HepG2 (cell line): ENCODE results near the gene STRA6. TPM values are rescaled to one million over a fixed set of nuclear protein-coding genes. Genes with fewer than 3 reads are reported as not detected.

Experiments
- ATAC-seq: fragments of 200-7000 bp; cut with Tn5 transposase; 3 replicates; pipeline ENCODE4 v1.9.1; 2020; ENCODE audit warnings: mild to moderate bottlenecking, moderate library complexity
- BruUV-seq: library from RNA; stranded (reverse); fragments of 400-500 nt; replicated peaks from 2 replicates; lab custom pipeline; 2021; lab: Mats Ljungman, UMichigan
- CTCF ChIA-PET: fragments of 300-600 bp; formaldehyde crosslinking; extraction: SDS; loops from one replicate; lab custom pipeline; 2021; ENCODE audit warnings: low total read pairs, inconsistent platforms, low intra/inter-chr PET ratio; lab: Yijun Ruan, JAX
- POLR2A ChIA-PET: fragments of 350-600 bp; sonication (Branson Sonifier 250); formaldehyde crosslinking; loops from one replicate; lab custom pipeline; 2020; ENCODE audit warnings: antibody characterized with exemption, inconsistent platforms; lab: Yijun Ruan, JAX
- DNase-seq: peaks from one replicate; pipeline ENCODE4 v3.0.0-alpha.2; 2015; ENCODE audit warnings: low spot score
- FAIRE-seq: peaks from 3 replicates; lab custom pipeline; 2011; peaks lifted over from hg19 to GRCh38; lab: Jason Lieb, UNC
- H2AFZ ChIP-seq: one replicate; pipeline ENCODE4 v1.6.1; 2011; ENCODE audit warnings: low read length, inconsistent platforms
- H3K27ac ChIP-seq: fragments of 300-600 bp; 3 replicates; pipeline ENCODE4 v1.8.0; 2011; ENCODE audit warnings: mixed run types, mild to moderate bottlenecking, mixed read lengths, low read length, inconsistent platforms; ENCODE audit not compliant: insufficient read depth; ENCODE audit errors: extremely low read length
- H3K27me3 ChIP-seq, 2 experiments: fragments of 200-600 bp in 1 of 2; 2 replicates in 1 of 2; 3 replicates in 1 of 2; pipeline versions ENCODE4 v1.6.0 to v1.8.0; 2011; ENCODE audit warnings: low read length in 2 of 2, mild to moderate bottlenecking in 2 of 2, moderate library complexity in 2 of 2, inconsistent platforms in 1 of 2; ENCODE audit not compliant: insufficient read depth in 2 of 2, control insufficient read depth in 1 of 2
- H3K36me3 ChIP-seq, 2 experiments: fragments of 200-600 bp in 1 of 2; replicated peaks in 1 of 2; 2 replicates in 1 of 2; 3 replicates in 1 of 2; pipeline versions ENCODE4 v1.5.1 to v1.8.0; 2011; ENCODE audit warnings: low read length in 2 of 2, inconsistent platforms in 1 of 2; ENCODE audit not compliant: insufficient read depth in 2 of 2, control insufficient read depth in 1 of 2
- H3K4me1 ChIP-seq: 2 replicates; pipeline ENCODE4 v1.5.1; 2012; ENCODE audit warnings: low read length, inconsistent platforms; ENCODE audit not compliant: insufficient read depth
- H3K4me2 ChIP-seq: 2 replicates; pipeline ENCODE4 v1.6.0; 2011; ENCODE audit warnings: low read depth, low read length, inconsistent platforms
- H3K4me3 ChIP-seq, 3 experiments: fragments of 200-600 bp in 1 of 3; sonication (generic), shearing (Covaris generic) in 1 of 3; replicated peaks in 1 of 3; 2 replicates each; pipeline ENCODE4 v1.5.1; 2011 to 2016; ENCODE audit warnings: low read length in 3 of 3, inconsistent platforms in 2 of 3, low read depth in 2 of 3, mild to moderate bottlenecking in 2 of 3, control low read depth in 1 of 3, mixed read lengths in 1 of 3; ENCODE audit not compliant: insufficient read depth in 1 of 3
- H3K79me2 ChIP-seq: one replicate; pipeline ENCODE4 v1.6.1; 2011; ENCODE audit warnings: low read length, inconsistent platforms; ENCODE audit not compliant: insufficient read depth
- H3K9ac ChIP-seq: 2 replicates; pipeline ENCODE4 v1.6.0; 2011; ENCODE audit warnings: mild to moderate bottlenecking, low read depth, low read length, inconsistent platforms; ENCODE audit not compliant: insufficient read depth
- H3K9me3 ChIP-seq: 2 replicates; pipeline ENCODE4 v1.5.1; 2012; ENCODE audit warnings: mild to moderate bottlenecking, low read length
- H4K20me1 ChIP-seq: 2 replicates; pipeline ENCODE4 v1.6.0; 2011; ENCODE audit warnings: inconsistent platforms, mild to moderate bottlenecking, low read length, moderate library complexity; ENCODE audit not compliant: insufficient read depth
- ARID5B ChIP-seq: IDR thresholded peaks from 2 replicates; pipeline ENCODE4 v1.4.0; 2020; ENCODE audit warnings: mild to moderate bottlenecking, missing genetic modification reagents
- SNRNP70 ChIP-seq: fragments of 200-400 bp; formaldehyde crosslinking; IDR thresholded peaks from 2 replicates; pipeline ENCODE4 v1.6.1; 2017; ENCODE audit warnings: mild to moderate bottlenecking, low read depth, low read length, moderate library complexity
- ZBTB40 ChIP-seq, 2 experiments: fragments of 450-650 bp in 1 of 2; sonication (generic) in 1 of 2; formaldehyde crosslinking in 1 of 2; IDR thresholded peaks; 2 replicates each; pipeline versions ENCODE4 v1.6.1 to v1.8.0; 2016 to 2022; ENCODE audit warnings: antibody characterized with exemption in 1 of 2, mild to moderate bottlenecking in 1 of 2, missing genetic modification reagents in 1 of 2
- ZIK1 ChIP-seq: sonication (generic); formaldehyde crosslinking; IDR thresholded peaks from 2 replicates; pipeline ENCODE4 v1.5.0; 2020; ENCODE audit warnings: mild to moderate bottlenecking, low read depth, missing genetic modification reagents, borderline replicate concordance
- ZNF160 ChIP-seq: sonication (generic); formaldehyde crosslinking; IDR thresholded peaks from 2 replicates; pipeline ENCODE4 v1.8.0; 2022; ENCODE audit warnings: mild to moderate bottlenecking, inconsistent platforms, missing genetic modification reagents
- WGBS: methylation state at CpG from one replicate; pipeline ENCODE4 v1.1.6; 2017; ENCODE audit warnings: low lambda C conversion rate; 5-methylcytosine and 5-hydroxymethylcytosine counted together
- in situ Hi-C: cut with HindIII; loops from 2 replicates; pipeline ENCODE4 v1.10.0; 2017; ENCODE audit warnings: low pct_unique_long_range_greater_than_20kb; ENCODE audit not compliant: extremely low pct_ligation_motif_present
- intact Hi-C: fragments of 100-400 bp; cut with micrococcal nuclease; formaldehyde crosslinking; loops from one replicate; pipeline ENCODE4 v1.10.0; 2022; ENCODE audit not compliant: unreplicated experiment
- polyA plus RNA-seq, 8 experiments: library from polyadenylated mRNA; depleted of rRNA in 3 of 8; stranded (reverse) in 7 of 8; unstranded in 1 of 8; fragments of >200 nt; fragmentation: Illumina TruSeq in 4 of 8; extraction: Trizol in 4 of 8; gene quantifications; 2 replicates each; pipeline versions ENCODE4 v1.2.1 to v1.2.3, GENCODE V29; 2011 to 2016; ENCODE audit warnings: low read depth in 4 of 8, missing spikeins in 1 of 8, mixed read lengths in 1 of 8; ENCODE audit not compliant: insufficient read depth in 1 of 8
- total RNA-seq, 5 experiments: library from RNA; depleted of rRNA; stranded (reverse); fragments of >200 nt; fragmentation: Illumina TruSeq; extraction: Trizol; gene quantifications; 2 replicates each; pipeline ENCODE4 v1.2.3, GENCODE V29; 2016; ENCODE audit warnings: low read depth in 1 of 5

The STRA6 gene
- total and polyA plus RNA-seq, 2 of the 13 experiments (the other 11 are each of a cell fraction or from before 2014, with no cell fraction given), result 1.6 to 2.1 TPM

- TF ChIP-seq ARID5B (CRISPR knock-in tag), result no peak
- no peak for TF ChIP-seq SNRNP70
Observed at GRCh38 chr15:74220475-74221248, 18.1 kb upstream of the STRA6 start (continued).

GRCh38 chr15:74217907-74218885, 15.6 kb upstream of the STRA6 start:
- ChIA-PET POLR2A (no interaction called here), CTCF (no interaction called here)
- no TSS peak for BruUV-seq
- in situ Hi-C loops, result no loop called here
- Histone ChIP-seq H3K4me3 (no peak overlapping the region), H3K9me3 (no peaks in the 10 kb centered on the region), H4K20me1 (no peaks in the 10 kb centered on the region; the same call in 1 of the 2 replicates), H3K9ac (no peak overlapping the region), H3K79me2 (no peaks in the 10 kb centered on the region), H3K27me3 (peaks cover 5 to 11% of the 10 kb centered on the region in 2 experiments; a peak in 3 of 5 replicates), H2AFZ (no peak overlapping the region), H3K4me1 (peaks cover 30% of the 10 kb centered on the region), H3K4me2 (no peak overlapping the region), H3K27ac (no peak overlapping the region), H3K36me3 (no peaks in the 10 kb centered on the region)
- 27% methylated on average over 1 of the region's 16 CpGs for WGBS
- intact Hi-C loops, result no loop called here
- no peak for DNase-seq
- ATAC-seq, result no peak
- FAIRE-seq, result no peak
- no peak for TF ChIP-seq ZIK1 (CRISPR knock-in tag)
- TF ChIP-seq ZNF160, result no peak
- TF ChIP-seq ZBTB40 (IDR thresholded peaks at IDR 0.05), result no peak
- TF ChIP-seq ZBTB40 (CRISPR knock-in tag; IDR thresholded peaks at IDR 0.05), result no peak
